Stimulated activated effector memory CD8-positive, alpha-beta T cell treated with anti-CD3 and anti-CD28 coated beads, Interleukin-12 subunit alpha, Interleukin-12 subunit beta, amount 100 ng/mL, for 72 hours (primary cell): ENCODE data around the gene SMIM9.

Experiments used
- ATAC-seq: fragments of 150-1000 bp; cut with Tn5 transposase; 2 replicates; pipeline ENCODE4 v1.10.0; 2021
- DNase-seq, 2 donors: peaks; one replicate each; pipeline ENCODE4 v3.0.0; 2021 to 2022; ENCODE audit warnings: low spot score in 2 of 2
- H3K27ac Mint-ChIP-seq: one replicate; pipeline ENCODE4 v1.8.0; 2022; ENCODE audit warnings: mild to moderate bottlenecking, mixed read lengths
- H3K36me3 Mint-ChIP-seq: one replicate; pipeline ENCODE4 v1.8.0; 2022; ENCODE audit warnings: mild to moderate bottlenecking, mixed read lengths
- H3K4me1 Mint-ChIP-seq: one replicate; pipeline ENCODE4 v1.8.0; 2022; ENCODE audit warnings: mixed read lengths
- H3K4me3 Mint-ChIP-seq: one replicate; pipeline ENCODE4 v1.8.0; 2022; ENCODE audit warnings: mild to moderate bottlenecking, mixed read lengths
- H3K9me3 Mint-ChIP-seq: one replicate; pipeline ENCODE4 v1.8.0; 2022; ENCODE audit warnings: mixed read lengths

Gene SMIM9

DNA sequence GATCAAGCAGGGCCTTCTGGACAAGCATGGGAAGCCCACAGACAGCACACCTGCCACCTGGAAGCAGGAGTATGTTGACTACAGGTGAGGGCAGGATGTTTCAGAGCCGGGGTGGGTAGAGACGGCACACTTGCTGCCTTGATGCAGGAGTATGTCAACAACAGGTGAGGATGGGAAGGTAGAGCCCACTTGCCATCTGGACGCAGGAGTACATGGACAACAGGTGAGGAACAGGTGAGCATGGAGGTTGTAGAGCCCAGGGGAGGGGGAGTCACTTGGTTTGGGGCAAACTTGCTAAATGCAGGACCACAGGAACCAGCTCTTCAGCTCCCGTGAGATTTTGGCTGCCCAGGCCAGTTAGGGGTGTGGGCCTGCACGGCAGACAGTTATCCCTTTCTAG lies 59.8 kb downstream of the SMIM9 start:
- Mint-ChIP-seq H3K4me3 (no peak overlapping the region), H3K27ac (peak overlapping the region; percentile 29), H3K9me3 (no peaks in the 10 kb centered on the region), H3K4me1 (peaks cover 16% of the 10 kb centered on the region), H3K36me3 (peaks cover 87% of the 10 kb centered on the region)
- no peak for ATAC-seq
- DNase-seq = no peak
